Fibroblast of mammary gland (primary cell): Measurements from ENCODE around the gene DTX2.
"Not testable (repeated sequence)": the region's sequence is repeated elsewhere in the genome, so short reads cannot be mapped to it uniquely, and the experiment has no call there.

Source experiments
- DNase-seq: peaks from one replicate; pipeline ENCODE4 v3.0.0-alpha.2; 2010; ENCODE audit warnings: low read depth
- H3K4me3 ChIP-seq: 2 replicates; pipeline ENCODE4 v1.5.1; 2011; ENCODE audit warnings: low read depth, mild to moderate bottlenecking, low read length, moderate library complexity; ENCODE audit not compliant: control insufficient read depth
- CTCF ChIP-seq: conservative IDR thresholded peaks from 2 replicates; pipeline ENCODE4 v1.5.1; 2011; ENCODE audit warnings: low read depth, low read length, inconsistent platforms; ENCODE audit not compliant: control insufficient read depth, insufficient read depth

The DTX2 gene

GRCh38 chr7:76437873-76438272 lies 23.6 kb upstream of the DTX2 start:
- peak; percentile 50 for TF ChIP-seq CTCF
- DNase-seq: peak; percentile 82
- H3K4me3 ChIP-seq: not testable (repeated sequence)

- not testable (repeated sequence) for DNase-seq
Measured at GRCh38 chr7:76439120-76439888, 22.2 kb upstream of the DTX2 start.

GRCh38 chr7:76440404-76440803 lies 21.1 kb upstream of the DTX2 start:
- DNase-seq, H3K4me3 ChIP-seq: not testable (repeated sequence)

More at GRCh38 chr7:76439120-76439888, 22.2 kb upstream of the DTX2 start:
- H3K4me3 ChIP-seq: not testable (repeated sequence)

GRCh38 chr7:76441792-76442191 lies 19.7 kb upstream of the DTX2 start:
- not testable (repeated sequence) for DNase-seq, H3K4me3 ChIP-seq

GRCh38 chr7:76442664-76443446 lies 18.7 kb upstream of the DTX2 start:
- not testable (repeated sequence) for DNase-seq, H3K4me3 ChIP-seq

- DNase-seq, H3K4me3 ChIP-seq: not testable (repeated sequence)
Measured at GRCh38 chr7:76443846-76444245, 17.7 kb upstream of the DTX2 start.

GRCh38 chr7:76445577-76446008 lies 15.9 kb upstream of the DTX2 start:
- not testable (repeated sequence) for H3K4me3 ChIP-seq
- DNase-seq: peak; percentile 76

GRCh38 chr7:76457017-76457416 lies 4.5 kb upstream of the DTX2 start:
- H3K4me3 ChIP-seq, DNase-seq: not testable (repeated sequence)

GRCh38 chr7:76458504-76458903 lies 3.0 kb upstream of the DTX2 start:
- H3K4me3 ChIP-seq, DNase-seq: not testable (repeated sequence)

- not testable (repeated sequence) for DNase-seq, H3K4me3 ChIP-seq
Measured at GRCh38 chr7:76460767-76461166, 742 bp upstream of the DTX2 start.

GRCh38 chr7:76462271-76462882 lies 868 bp downstream of the DTX2 start:
- not testable (repeated sequence) for DNase-seq, H3K4me3 ChIP-seq

GRCh38 chr7:76464959-76465358 lies 3.5 kb downstream of the DTX2 start:
- H3K4me3 ChIP-seq, DNase-seq: not testable (repeated sequence)

GRCh38 chr7:76465950-76466349 lies 4.4 kb downstream of the DTX2 start:
- not testable (repeated sequence) for DNase-seq, H3K4me3 ChIP-seq

GRCh38 chr7:76467743-76468404 lies 6.4 kb downstream of the DTX2 start:
- DNase-seq, H3K4me3 ChIP-seq: not testable (repeated sequence)

- not testable (repeated sequence) for H3K4me3 ChIP-seq, DNase-seq
Measured at GRCh38 chr7:76471556-76472221, 10.2 kb downstream of the DTX2 start.

GRCh38 chr7:76473097-76473496 lies 11.6 kb downstream of the DTX2 start:
- H3K4me3 ChIP-seq, DNase-seq: not testable (repeated sequence)
